Choroid plexus epithelial cell (primary cell): Measurements from ENCODE around the gene NMRK2.
"Not testable (repeated sequence)": the region's sequence is repeated elsewhere in the genome, so short reads cannot be mapped to it uniquely, and the experiment has no call there.

Source experiments
- DNase-seq: peaks from one replicate; pipeline ENCODE4 v3.0.0-alpha.2; 2010; ENCODE audit warnings: low read depth
- H3K4me3 ChIP-seq: 2 replicates; pipeline ENCODE4 v1.5.1; 2011; ENCODE audit warnings: low read depth, mild to moderate bottlenecking, control low read depth, low read length, moderate library complexity
- TF ChIP-seq, protein P1 (sequence below): conservative IDR thresholded peaks from 2 replicates; pipeline ENCODE4 v1.5.1; 2011; ENCODE audit warnings: low read depth, mild to moderate bottlenecking, control low read depth, inconsistent platforms, low read length, moderate library complexity

Gene NMRK2

GRCh38 chr19:3949997-3950859, 17.4 kb downstream of the NMRK2 start:
- no peak overlapping the region for H3K4me3 ChIP-seq
- TF ChIP-seq, protein P1, sequence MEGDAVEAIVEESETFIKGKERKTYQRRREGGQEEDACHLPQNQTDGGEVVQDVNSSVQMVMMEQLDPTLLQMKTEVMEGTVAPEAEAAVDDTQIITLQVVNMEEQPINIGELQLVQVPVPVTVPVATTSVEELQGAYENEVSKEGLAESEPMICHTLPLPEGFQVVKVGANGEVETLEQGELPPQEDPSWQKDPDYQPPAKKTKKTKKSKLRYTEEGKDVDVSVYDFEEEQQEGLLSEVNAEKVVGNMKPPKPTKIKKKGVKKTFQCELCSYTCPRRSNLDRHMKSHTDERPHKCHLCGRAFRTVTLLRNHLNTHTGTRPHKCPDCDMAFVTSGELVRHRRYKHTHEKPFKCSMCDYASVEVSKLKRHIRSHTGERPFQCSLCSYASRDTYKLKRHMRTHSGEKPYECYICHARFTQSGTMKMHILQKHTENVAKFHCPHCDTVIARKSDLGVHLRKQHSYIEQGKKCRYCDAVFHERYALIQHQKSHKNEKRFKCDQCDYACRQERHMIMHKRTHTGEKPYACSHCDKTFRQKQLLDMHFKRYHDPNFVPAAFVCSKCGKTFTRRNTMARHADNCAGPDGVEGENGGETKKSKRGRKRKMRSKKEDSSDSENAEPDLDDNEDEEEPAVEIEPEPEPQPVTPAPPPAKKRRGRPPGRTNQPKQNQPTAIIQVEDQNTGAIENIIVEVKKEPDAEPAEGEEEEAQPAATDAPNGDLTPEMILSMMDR: no peak
- DNase-seq: no peak

DNA sequence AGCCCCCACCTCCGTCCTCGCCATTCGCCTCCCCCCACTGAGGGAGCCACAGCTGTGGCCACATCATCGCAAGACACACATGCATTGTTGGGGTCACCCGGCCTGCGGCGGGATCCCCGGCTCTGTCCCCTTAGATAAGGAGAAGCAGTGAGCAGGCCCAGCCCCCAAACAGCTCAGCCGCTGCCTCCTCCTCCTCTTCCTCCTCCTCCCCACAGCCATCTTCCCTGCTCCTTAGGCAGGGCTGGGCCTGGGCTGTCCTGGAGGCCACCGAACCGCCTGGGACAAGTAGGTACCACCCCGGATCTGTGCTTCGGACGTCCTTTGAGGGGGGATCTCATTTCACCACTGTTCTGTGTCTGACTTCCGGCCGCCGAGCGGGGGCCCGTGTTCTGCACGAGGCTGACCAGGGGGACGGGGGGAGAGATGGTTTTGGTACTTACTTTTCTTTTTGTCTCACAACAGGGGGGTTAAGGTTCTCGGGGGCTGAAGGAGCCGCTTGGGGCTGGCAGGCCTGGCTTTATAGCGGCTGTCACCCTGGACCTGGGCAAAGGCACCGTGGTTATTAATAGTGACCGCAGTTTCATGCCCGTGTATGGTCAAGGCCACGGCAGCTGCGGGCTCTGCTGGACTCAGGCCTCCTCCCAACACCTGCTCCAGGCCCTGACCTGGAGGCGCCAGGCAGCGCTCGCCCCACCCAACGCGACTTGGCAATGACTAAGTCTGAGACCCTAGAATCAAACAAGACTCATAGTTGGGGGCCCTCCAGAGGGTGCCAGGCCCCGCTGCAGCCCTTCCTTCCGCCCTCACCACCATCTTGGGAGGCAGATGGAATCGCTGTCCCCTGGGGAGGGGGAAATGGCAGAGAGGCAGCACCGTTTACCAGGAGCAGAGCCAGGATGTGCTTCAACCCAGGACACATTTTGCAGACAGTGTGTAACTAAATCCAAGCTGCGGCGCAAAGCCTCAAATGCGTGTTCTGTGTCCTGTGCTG, 18.3 kb downstream of the NMRK2 start:
- DNase-seq: no peak
- H3K4me3 ChIP-seq: no peak overlapping the region
- TF ChIP-seq, protein P1: no peak

GRCh38 chr19:3952755-3953276, 19.9 kb downstream of the NMRK2 start:
- DNase-seq, H3K4me3 ChIP-seq: not testable (repeated sequence)

DNA sequence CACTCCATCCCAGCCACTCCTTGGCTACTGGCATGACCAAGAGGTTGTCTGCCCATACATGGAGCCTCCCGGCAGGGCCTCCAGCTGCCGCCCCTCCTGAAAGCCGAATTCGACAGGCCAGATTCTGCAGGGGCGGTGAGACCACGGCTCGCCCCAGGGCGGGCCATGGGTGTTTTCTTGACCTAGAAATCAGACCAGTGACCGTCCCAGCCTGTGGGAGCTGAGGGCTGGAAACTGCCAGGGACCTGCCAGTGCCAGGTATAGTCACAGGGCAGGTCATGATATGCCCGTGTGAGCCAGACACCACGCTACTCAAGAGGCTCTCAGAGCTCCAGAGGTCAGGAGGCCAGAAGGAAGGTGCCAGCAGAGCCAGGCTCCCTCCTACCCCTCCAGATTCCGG, 21.2 kb downstream of the NMRK2 start:
- no peak overlapping the region for H3K4me3 ChIP-seq
- TF ChIP-seq, protein P1: no peak
- no peak for DNase-seq

- H3K4me3 ChIP-seq, DNase-seq: not testable (repeated sequence)
Observed at GRCh38 chr19:3955276-3955675, 22.4 kb downstream of the NMRK2 start.

- no peak for DNase-seq
- TF ChIP-seq, protein P1: no peak
- H3K4me3 ChIP-seq: no peak overlapping the region
Observed at GRCh38 chr19:3955688-3956087, 22.8 kb downstream of the NMRK2 start.

DNA sequence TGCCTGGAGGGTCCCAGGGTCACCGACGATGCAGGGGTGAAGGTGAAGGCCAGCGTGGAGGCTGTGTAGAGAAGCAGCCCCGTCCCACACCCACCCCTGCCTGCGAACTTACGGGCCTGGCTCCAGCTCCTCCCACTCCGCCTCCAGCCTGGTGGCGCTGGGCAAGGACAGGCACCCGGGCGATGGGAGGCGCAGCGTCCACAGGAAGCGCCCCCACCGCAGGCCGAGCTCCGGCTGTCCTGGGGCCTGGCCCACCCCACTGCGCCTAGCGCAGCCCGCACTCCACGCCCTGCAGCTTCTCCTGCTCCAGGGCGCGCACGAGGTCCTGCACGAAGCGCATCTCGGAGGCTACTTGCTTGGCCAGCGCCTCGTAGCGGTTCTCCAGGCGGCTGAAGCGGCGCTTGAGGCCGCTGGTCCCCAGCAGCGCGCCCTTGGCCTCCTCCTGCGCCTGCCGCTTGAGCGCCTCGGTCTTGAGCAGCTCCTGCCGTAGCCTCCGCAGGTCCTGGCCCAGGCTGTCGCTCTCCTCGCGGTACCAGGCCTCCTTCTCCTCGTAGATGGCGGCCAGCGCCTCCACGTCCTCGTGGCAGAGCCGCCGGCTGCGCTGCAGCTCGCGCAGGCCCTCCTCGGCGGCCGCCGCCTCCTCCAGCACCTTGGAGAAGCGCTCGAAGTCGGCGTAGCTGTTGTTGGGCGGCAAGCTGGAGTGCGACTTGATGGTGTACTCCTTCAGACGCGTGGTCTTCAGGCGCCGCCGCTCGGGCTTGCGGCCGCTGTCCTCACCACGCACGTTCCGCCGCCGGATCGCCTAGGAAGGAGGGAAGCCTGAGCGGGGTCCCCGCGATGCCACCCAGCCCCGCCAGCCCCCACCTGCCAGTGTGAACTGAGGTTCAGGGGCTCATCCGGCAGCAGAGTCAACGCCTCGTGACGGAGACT, 26.2 kb downstream of the NMRK2 start:
- DNase-seq: no peak
- TF ChIP-seq, protein P1: no peak
- H3K4me3 ChIP-seq: no peak overlapping the region
